Endodermal cell (in vitro differentiated cells): Measurements from ENCODE around the gene LRMDA. TPM values are rescaled to one million over a fixed set of nuclear protein-coding genes. Genes with fewer than 3 reads are reported as not detected.

ENCODE experiments used
- DNase-seq: peaks from one replicate; pipeline ENCODE4 v3.0.0-alpha.2; 2017
- H3K27ac ChIP-seq: 2 replicates; pipeline ENCODE4 v1.5.1; 2013; ENCODE audit warnings: mild to moderate bottlenecking, low read depth, low read length, moderate library complexity
- H3K27me3 ChIP-seq: 2 replicates; pipeline ENCODE4 v1.6.1; 2013; ENCODE audit warnings: mild to moderate bottlenecking, low read length, moderate library complexity; ENCODE audit not compliant: insufficient read depth, control insufficient read depth, poor library complexity, severe bottlenecking
- H3K36me3 ChIP-seq: 2 replicates; pipeline ENCODE4 v1.7.0; 2013; ENCODE audit warnings: mild to moderate bottlenecking, low read length, moderate library complexity; ENCODE audit not compliant: control insufficient read depth, insufficient read depth
- H3K4me1 ChIP-seq: one replicate; pipeline ENCODE4 v1.7.0; 2013; ENCODE audit warnings: low read length; ENCODE audit not compliant: control insufficient read depth, insufficient read depth
- H3K4me3 ChIP-seq: 2 replicates; pipeline ENCODE4 v1.5.1; 2013; ENCODE audit warnings: mild to moderate bottlenecking, low read length, moderate library complexity
- H3K9ac ChIP-seq: 2 replicates; pipeline ENCODE4 v1.6.1; 2013; ENCODE audit warnings: mild to moderate bottlenecking, low read length, moderate library complexity; ENCODE audit not compliant: poor library complexity, severe bottlenecking; ENCODE audit errors: extremely low read depth
- H3K9me3 ChIP-seq: 2 replicates; pipeline ENCODE4 v1.6.1; 2013; ENCODE audit warnings: mild to moderate bottlenecking, low read length, moderate library complexity; ENCODE audit not compliant: control insufficient read depth
- H3K27ac Mint-ChIP-seq: 2 replicates; pipeline ENCODE4 v1.8.0; 2020; ENCODE audit warnings: mixed read lengths
- H3K27me3 Mint-ChIP-seq: 2 replicates; pipeline ENCODE4 v1.8.0; 2021; ENCODE audit warnings: mild to moderate bottlenecking, mixed read lengths; ENCODE audit not compliant: insufficient read depth
- H3K36me3 Mint-ChIP-seq: 2 replicates; pipeline ENCODE4 v1.8.0; 2020; ENCODE audit warnings: low read depth, mixed read lengths
- H3K4me1 Mint-ChIP-seq: 2 replicates; pipeline ENCODE4 v1.8.0; 2020; ENCODE audit warnings: mixed read lengths
- H3K4me3 Mint-ChIP-seq: 2 replicates; pipeline ENCODE4 v1.8.0; 2020; ENCODE audit warnings: mild to moderate bottlenecking, moderate library complexity, mixed read lengths
- H3K9me3 Mint-ChIP-seq: 2 replicates; pipeline ENCODE4 v1.8.0; 2020; ENCODE audit warnings: mild to moderate bottlenecking, mixed read lengths
- WGBS, 2 experiments: methylation state at CpG; one replicate each; pipeline versions ENCODE4 v1.1.5 to v1.1.7; 2013; ENCODE audit warnings: missing lambda C conversion rate in 2 of 2, mixed read lengths in 1 of 2; ENCODE audit not compliant: insufficient coverage in 1 of 2, insufficient read length in 1 of 2; 5-methylcytosine and 5-hydroxymethylcytosine counted together
- total RNA-seq, 2 donors: library from RNA; stranded (reverse); fragmentation: NEBNext Ultra II Directional in 1 of 2; extraction: Animal tissue kit (Norgen Biotek cat#: 25700) in 1 of 2; gene quantifications; 2 replicates in 1 of 2; 3 replicates in 1 of 2; pipeline ENCODE4 v1.2.1, GENCODE V29; 2021
- TF ChIP-seq, protein P1 (sequence below): fragments of 200-600 bp; sonication (generic); conservative IDR thresholded peaks from 2 replicates; pipeline ENCODE4 v1.5.0; 2021; ENCODE audit warnings: antibody characterized with exemption, mild to moderate bottlenecking

The LRMDA gene
- total RNA-seq, 2 donors from 2014 or later = 1.7 to 5.1 TPM

- no peaks in the 10 kb centered on the region for H3K27me3 ChIP-seq
- no peak overlapping the region for H3K4me3 Mint-ChIP-seq
- no peaks in the 10 kb centered on the region for H3K4me1 ChIP-seq
- no peak overlapping the region for H3K9ac ChIP-seq
- DNase-seq = no peak
- no peak overlapping the region for H3K4me3 ChIP-seq
- no peaks in the 10 kb centered on the region for H3K36me3 Mint-ChIP-seq
- H3K27ac Mint-ChIP-seq = no peak overlapping the region
- TF ChIP-seq, protein P1, sequence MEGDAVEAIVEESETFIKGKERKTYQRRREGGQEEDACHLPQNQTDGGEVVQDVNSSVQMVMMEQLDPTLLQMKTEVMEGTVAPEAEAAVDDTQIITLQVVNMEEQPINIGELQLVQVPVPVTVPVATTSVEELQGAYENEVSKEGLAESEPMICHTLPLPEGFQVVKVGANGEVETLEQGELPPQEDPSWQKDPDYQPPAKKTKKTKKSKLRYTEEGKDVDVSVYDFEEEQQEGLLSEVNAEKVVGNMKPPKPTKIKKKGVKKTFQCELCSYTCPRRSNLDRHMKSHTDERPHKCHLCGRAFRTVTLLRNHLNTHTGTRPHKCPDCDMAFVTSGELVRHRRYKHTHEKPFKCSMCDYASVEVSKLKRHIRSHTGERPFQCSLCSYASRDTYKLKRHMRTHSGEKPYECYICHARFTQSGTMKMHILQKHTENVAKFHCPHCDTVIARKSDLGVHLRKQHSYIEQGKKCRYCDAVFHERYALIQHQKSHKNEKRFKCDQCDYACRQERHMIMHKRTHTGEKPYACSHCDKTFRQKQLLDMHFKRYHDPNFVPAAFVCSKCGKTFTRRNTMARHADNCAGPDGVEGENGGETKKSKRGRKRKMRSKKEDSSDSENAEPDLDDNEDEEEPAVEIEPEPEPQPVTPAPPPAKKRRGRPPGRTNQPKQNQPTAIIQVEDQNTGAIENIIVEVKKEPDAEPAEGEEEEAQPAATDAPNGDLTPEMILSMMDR = no peak
- no peaks in the 10 kb centered on the region for H3K9me3 ChIP-seq
- no peaks in the 10 kb centered on the region for H3K27me3 Mint-ChIP-seq
- no peaks in the 10 kb centered on the region for H3K4me1 Mint-ChIP-seq
- H3K9me3 Mint-ChIP-seq = no peaks in the 10 kb centered on the region
- H3K36me3 ChIP-seq = no peaks in the 10 kb centered on the region
- H3K27ac ChIP-seq = no peak overlapping the region
- 90 to 91% methylated on average over 2 to 3 of the region's 3 CpGs for WGBS, 2 experiments
Measured at GRCh38 chr10:75694269-75694668, 262.8 kb downstream of the LRMDA start.

GRCh38 chr10:75694790-75695189 is 263.4 kb downstream of the LRMDA start:
- H3K9me3 Mint-ChIP-seq = peaks cover 3% of the 10 kb centered on the region
- TF ChIP-seq, protein P1 = no peak
- no peaks in the 10 kb centered on the region for H3K36me3 ChIP-seq
- H3K27ac Mint-ChIP-seq = no peak overlapping the region
- no peak overlapping the region for H3K27ac ChIP-seq
- H3K27me3 ChIP-seq = no peaks in the 10 kb centered on the region
- no peaks in the 10 kb centered on the region for H3K27me3 Mint-ChIP-seq
- H3K9ac ChIP-seq = no peak overlapping the region
- H3K4me1 ChIP-seq = no peaks in the 10 kb centered on the region
- WGBS, 2 experiments = 80 to 82% methylated on average over 1 to 3 of the region's 3 CpGs
- H3K9me3 ChIP-seq = no peaks in the 10 kb centered on the region
- H3K4me3 Mint-ChIP-seq = no peak overlapping the region
- no peak for DNase-seq
- no peaks in the 10 kb centered on the region for H3K36me3 Mint-ChIP-seq
- H3K4me3 ChIP-seq = no peak overlapping the region
- no peaks in the 10 kb centered on the region for H3K4me1 Mint-ChIP-seq

DNA sequence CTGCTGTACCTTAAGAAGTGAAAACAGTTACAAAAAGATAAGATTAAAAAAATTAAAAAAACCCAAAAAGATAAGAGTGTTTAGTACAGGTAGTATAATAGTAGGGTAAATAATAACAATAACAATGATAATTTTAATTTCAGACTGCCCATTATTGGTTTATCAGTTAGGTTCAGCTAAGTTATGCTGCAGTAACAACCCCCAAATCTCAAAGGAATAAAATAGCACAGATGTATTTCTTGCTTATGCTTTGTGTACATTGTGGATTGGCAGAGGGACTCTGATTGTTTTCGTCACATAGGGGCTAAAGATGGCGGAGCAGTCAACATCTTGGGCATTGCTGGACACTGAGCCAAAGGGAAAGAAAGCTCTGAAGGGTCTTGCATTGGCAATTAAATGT is 264.6 kb downstream of the LRMDA start:
- Mint-ChIP-seq H3K27me3 (no peaks in the 10 kb centered on the region), H3K36me3 (no peaks in the 10 kb centered on the region), H3K4me1 (no peaks in the 10 kb centered on the region), H3K27ac (no peak overlapping the region), H3K9me3 (peaks cover 3% of the 10 kb centered on the region), H3K4me3 (no peak overlapping the region)
- no peak overlapping the region for H3K9ac ChIP-seq
- no peaks in the 10 kb centered on the region for H3K9me3 ChIP-seq
- 56 to 73% methylated on average over 2 of the region's 2 CpGs for WGBS, 2 experiments
- no peak overlapping the region for H3K4me3 ChIP-seq
- no peak for DNase-seq
- H3K36me3 ChIP-seq = no peaks in the 10 kb centered on the region
- TF ChIP-seq, protein P1 = no peak
- H3K4me1 ChIP-seq = no peaks in the 10 kb centered on the region
- no peak overlapping the region for H3K27ac ChIP-seq
- no peaks in the 10 kb centered on the region for H3K27me3 ChIP-seq
